Activated naive CD8-positive, alpha-beta T cell treated with anti-CD3 and anti-CD28 coated beads for 36 hours (primary cell): ENCODE data around the gene AGPAT3. TPM values are rescaled to one million over a fixed set of nuclear protein-coding genes. Genes with fewer than 3 reads are reported as not detected.

Experiments used
- DNase-seq: peaks from one replicate; pipeline ENCODE4 v3.0.0; 2021
- H3K27ac Mint-ChIP-seq: one replicate; pipeline ENCODE4 v1.8.0; 2022; ENCODE audit warnings: mild to moderate bottlenecking, moderate library complexity, mixed read lengths
- H3K27me3 Mint-ChIP-seq: one replicate; pipeline ENCODE4 v1.8.0; 2022; ENCODE audit warnings: mild to moderate bottlenecking, mixed read lengths
- H3K36me3 Mint-ChIP-seq: one replicate; pipeline ENCODE4 v1.8.0; 2021; ENCODE audit warnings: mild to moderate bottlenecking, mixed read lengths
- H3K4me1 Mint-ChIP-seq: one replicate; pipeline ENCODE4 v1.8.0; 2021; ENCODE audit warnings: mixed read lengths
- H3K4me3 Mint-ChIP-seq: one replicate; pipeline ENCODE4 v1.8.0; 2022; ENCODE audit warnings: mild to moderate bottlenecking, moderate library complexity, mixed read lengths
- H3K9me3 Mint-ChIP-seq: one replicate; pipeline ENCODE4 v1.8.0; 2022; ENCODE audit warnings: mixed read lengths
- total RNA-seq, 2 experiments: library from RNA; stranded (reverse); gene quantifications; one replicate each; pipeline ENCODE4 v1.2.3, GENCODE V29; 2021

AGPAT3 gene
- total RNA-seq, 2 experiments from 2014 or later, result 61.2 to 66.0 TPM

GRCh38 chr21:43899307-43900077, 34.5 kb downstream of the AGPAT3 start:
- no peak for DNase-seq
- H3K27me3 Mint-ChIP-seq, result no peaks in the 10 kb centered on the region
- H3K4me1 Mint-ChIP-seq, result peaks cover 26% of the 10 kb centered on the region
- H3K27ac Mint-ChIP-seq, result no peak overlapping the region
- H3K9me3 Mint-ChIP-seq, result no peaks in the 10 kb centered on the region
- no peak overlapping the region for H3K4me3 Mint-ChIP-seq
- peaks cover 31% of the 10 kb centered on the region for H3K36me3 Mint-ChIP-seq

- Mint-ChIP-seq H3K4me1 (peaks cover 23% of the 10 kb centered on the region), H3K27ac (no peak overlapping the region), H3K4me3 (no peak overlapping the region), H3K36me3 (peaks cover 29% of the 10 kb centered on the region), H3K27me3 (no peaks in the 10 kb centered on the region), H3K9me3 (no peaks in the 10 kb centered on the region)
- DNase-seq, result no peak
Observed at GRCh38 chr21:43900078-43900385, 35.0 kb downstream of the AGPAT3 start.

GRCh38 chr21:43900690-43901089, 35.7 kb downstream of the AGPAT3 start:
- Mint-ChIP-seq H3K27ac (no peak overlapping the region), H3K4me1 (peaks cover 23% of the 10 kb centered on the region)

GRCh38 chr21:43902441-43902840, 37.4 kb downstream of the AGPAT3 start:
- H3K4me3 Mint-ChIP-seq, result no peak overlapping the region

More at GRCh38 chr21:43900690-43901089, 35.7 kb downstream of the AGPAT3 start:
- no peak overlapping the region for H3K4me3 Mint-ChIP-seq
- no peaks in the 10 kb centered on the region for H3K9me3 Mint-ChIP-seq
- H3K27me3 Mint-ChIP-seq, result no peaks in the 10 kb centered on the region
- peaks cover 29% of the 10 kb centered on the region for H3K36me3 Mint-ChIP-seq
- DNase-seq, result no peak

GRCh38 chr21:43903451-43904091, 38.5 kb downstream of the AGPAT3 start:
- Mint-ChIP-seq H3K27me3 (no peaks in the 10 kb centered on the region), H3K9me3 (no peaks in the 10 kb centered on the region), H3K4me3 (no peak overlapping the region), H3K36me3 (peaks cover 24% of the 10 kb centered on the region), H3K4me1 (peaks cover 20% of the 10 kb centered on the region), H3K27ac (no peak overlapping the region)
- DNase-seq, result no peak

More at GRCh38 chr21:43902441-43902840, 37.4 kb downstream of the AGPAT3 start:
- Mint-ChIP-seq H3K36me3 (peaks cover 31% of the 10 kb centered on the region), H3K27ac (no peak overlapping the region), H3K9me3 (no peaks in the 10 kb centered on the region), H3K4me1 (peaks cover 23% of the 10 kb centered on the region), H3K27me3 (no peaks in the 10 kb centered on the region)
- DNase-seq, result no peak

GRCh38 chr21:43904331-43904781, 39.3 kb downstream of the AGPAT3 start:
- Mint-ChIP-seq H3K9me3 (no peaks in the 10 kb centered on the region), H3K36me3 (peaks cover 18% of the 10 kb centered on the region), H3K27ac (no peak overlapping the region), H3K4me3 (no peak overlapping the region), H3K4me1 (peaks cover 20% of the 10 kb centered on the region), H3K27me3 (no peaks in the 10 kb centered on the region)
- DNase-seq, result no peak

GRCh38 chr21:43905726-43906455, 40.9 kb downstream of the AGPAT3 start:
- peaks cover 22% of the 10 kb centered on the region for H3K4me1 Mint-ChIP-seq

GRCh38 chr21:43906585-43907370, 41.8 kb downstream of the AGPAT3 start:
- H3K4me3 Mint-ChIP-seq, result no peak overlapping the region
- no peak for DNase-seq
- H3K9me3 Mint-ChIP-seq, result no peaks in the 10 kb centered on the region
- no peak overlapping the region for H3K27ac Mint-ChIP-seq
- peaks cover 23% of the 10 kb centered on the region for H3K4me1 Mint-ChIP-seq
- no peaks in the 10 kb centered on the region for H3K27me3 Mint-ChIP-seq
- peaks cover 10% of the 10 kb centered on the region for H3K36me3 Mint-ChIP-seq

More at GRCh38 chr21:43905726-43906455, 40.9 kb downstream of the AGPAT3 start:
- no peak overlapping the region for H3K4me3 Mint-ChIP-seq
- H3K36me3 Mint-ChIP-seq, result peaks cover 8% of the 10 kb centered on the region
- no peak overlapping the region for H3K27ac Mint-ChIP-seq
- H3K9me3 Mint-ChIP-seq, result no peaks in the 10 kb centered on the region
- no peaks in the 10 kb centered on the region for H3K27me3 Mint-ChIP-seq
- no peak for DNase-seq

GRCh38 chr21:43907751-43908150, 42.7 kb downstream of the AGPAT3 start:
- DNase-seq, result no peak
- H3K4me3 Mint-ChIP-seq, result no peak overlapping the region
- H3K27ac Mint-ChIP-seq, result no peak overlapping the region
- H3K9me3 Mint-ChIP-seq, result peaks cover 6% of the 10 kb centered on the region
- H3K4me1 Mint-ChIP-seq, result peaks cover 15% of the 10 kb centered on the region
- H3K36me3 Mint-ChIP-seq, result peaks cover 19% of the 10 kb centered on the region
- H3K27me3 Mint-ChIP-seq, result no peaks in the 10 kb centered on the region

- Mint-ChIP-seq H3K27me3 (no peaks in the 10 kb centered on the region), H3K36me3 (peaks cover 19% of the 10 kb centered on the region), H3K27ac (no peak overlapping the region), H3K4me1 (peaks cover 11% of the 10 kb centered on the region), H3K9me3 (peaks cover 9% of the 10 kb centered on the region), H3K4me3 (no peak overlapping the region)
- no peak for DNase-seq
Observed at GRCh38 chr21:43908167-43908566, 43.1 kb downstream of the AGPAT3 start.

GRCh38 chr21:43909741-43910400, 44.8 kb downstream of the AGPAT3 start:
- DNase-seq, result no peak
- H3K9me3 Mint-ChIP-seq, result peaks cover 9% of the 10 kb centered on the region
- peaks cover 25% of the 10 kb centered on the region for H3K36me3 Mint-ChIP-seq
- peaks cover 14% of the 10 kb centered on the region for H3K4me1 Mint-ChIP-seq
- H3K27ac Mint-ChIP-seq, result no peak overlapping the region
- H3K27me3 Mint-ChIP-seq, result no peaks in the 10 kb centered on the region
- H3K4me3 Mint-ChIP-seq, result no peak overlapping the region

- Mint-ChIP-seq H3K9me3 (peaks cover 9% of the 10 kb centered on the region), H3K4me3 (no peak overlapping the region), H3K4me1 (peaks cover 14% of the 10 kb centered on the region), H3K27me3 (no peaks in the 10 kb centered on the region), H3K27ac (peak overlapping the region; percentile 54), H3K36me3 (peaks cover 25% of the 10 kb centered on the region)
- DNase-seq, result no peak
Observed at GRCh38 chr21:43910460-43910859, 45.4 kb downstream of the AGPAT3 start.

- peaks cover 23% of the 10 kb centered on the region for H3K36me3 Mint-ChIP-seq
- H3K4me1 Mint-ChIP-seq, result peaks cover 18% of the 10 kb centered on the region
- no peak overlapping the region for H3K27ac Mint-ChIP-seq
- H3K9me3 Mint-ChIP-seq, result peaks cover 9% of the 10 kb centered on the region
- no peaks in the 10 kb centered on the region for H3K27me3 Mint-ChIP-seq
- DNase-seq, result no peak
- no peak overlapping the region for H3K4me3 Mint-ChIP-seq
Observed at GRCh38 chr21:43911015-43911934, 46.3 kb downstream of the AGPAT3 start.
